ENCODE measurements around the gene CSGALNACT2. TPM values are rescaled to one million over a fixed set of nuclear protein-coding genes. Genes with fewer than 3 reads are reported as not detected.

CSGALNACT2 gene
- total and polyA plus RNA-seq, 9 of the 15 experiments (the other 6 are each of a cell fraction or from before 2014, with no cell fraction given), result 1.4 to 7.3 (median 3.5) TPM

DNA sequence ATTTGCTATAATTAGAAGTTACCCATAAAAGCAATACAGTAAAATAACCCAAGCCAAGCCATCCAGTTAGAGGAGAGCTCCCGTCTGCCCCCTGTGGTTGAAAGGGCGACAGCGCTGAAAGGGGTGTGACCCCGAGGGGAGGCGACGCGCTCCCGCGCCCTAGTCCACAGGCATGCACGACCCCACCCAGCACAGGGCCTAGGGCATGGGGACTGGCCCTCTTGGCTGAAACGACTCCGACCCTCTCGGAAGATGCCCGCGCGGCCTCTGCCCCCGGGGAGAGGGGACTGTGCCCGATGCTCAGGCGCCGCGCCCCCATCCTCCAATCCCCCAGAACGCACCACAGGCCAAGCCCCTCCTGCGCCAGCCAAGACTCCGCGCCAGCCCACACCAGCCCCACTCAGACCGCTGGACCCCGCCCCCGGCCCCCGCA lies 64.0 kb downstream of the CSGALNACT2 start (continued):
- no peak for TF ChIP-seq RUNX1 (IDR thresholded peaks at IDR 0.05; ENCODE audit: low read depth)
- no peak for TF ChIP-seq U2AF2 (optimal IDR thresholded peaks at IDR 0.05; ENCODE audit: low read depth, low read length)
- TF ChIP-seq ETV5 (CRISPR knock-in tag; IDR thresholded peaks at IDR 0.05; ENCODE audit: low read depth), result no peak
- peak; percentile 96 for TF ChIP-seq ZBTB7A (IDR thresholded peaks at IDR 0.05; ENCODE audit: borderline replicate concordance, control insufficient read depth, low read depth, low read length)
- TF ChIP-seq, protein P1, sequence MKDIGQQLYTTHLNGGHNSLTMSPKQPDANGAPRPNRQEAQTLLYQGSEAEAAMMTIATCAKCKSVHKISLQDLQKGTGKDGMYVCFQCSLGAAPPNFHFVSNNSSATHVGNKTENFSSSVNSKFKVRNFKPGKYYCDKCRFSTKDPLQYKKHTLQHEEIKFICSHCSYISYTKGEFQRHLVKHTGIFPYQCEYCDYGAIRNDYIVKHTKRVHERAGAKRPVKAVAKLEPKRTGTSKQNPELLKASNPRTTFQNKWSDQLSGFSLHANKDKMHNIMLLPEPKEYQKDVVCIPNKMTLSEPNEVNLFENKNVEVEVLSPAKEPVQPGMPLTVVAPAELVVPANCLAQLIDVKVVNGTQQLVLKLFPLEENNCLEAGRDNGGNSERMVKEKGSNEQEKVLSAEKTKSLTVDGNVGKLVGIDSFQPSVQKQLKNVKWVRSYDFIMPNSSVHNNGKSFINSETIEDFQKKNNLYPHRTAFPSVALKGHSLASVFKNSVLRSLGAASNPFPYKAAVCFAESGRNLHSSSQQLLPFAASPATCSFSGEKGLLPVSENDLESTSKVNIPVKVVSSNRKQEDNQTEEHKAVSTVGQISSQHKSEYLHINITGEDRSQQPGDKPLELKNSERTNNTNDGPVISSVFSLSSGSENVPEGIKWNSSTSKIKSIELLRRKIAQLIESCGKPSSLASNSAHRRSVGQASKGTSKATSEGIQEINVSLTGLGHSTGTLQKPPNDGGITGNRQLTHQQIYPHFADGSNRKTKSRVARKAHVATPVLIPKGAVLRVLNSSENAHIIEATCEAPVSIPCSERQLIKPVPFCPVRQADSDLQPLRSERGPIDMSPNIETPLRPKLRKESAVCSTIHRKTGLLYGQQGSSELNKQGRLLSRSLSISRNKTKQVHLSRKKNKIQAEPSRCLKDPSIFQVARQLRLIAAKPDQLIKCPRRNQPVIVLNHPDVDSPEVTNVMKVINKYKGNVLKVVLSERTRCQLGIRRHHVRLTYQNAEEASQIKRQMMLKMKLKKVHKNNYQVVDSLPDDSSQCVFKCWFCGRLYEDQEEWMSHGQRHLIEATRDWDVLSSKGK (CRISPR knock-in tag; IDR thresholded peaks at IDR 0.05), result no peak
- TF ChIP-seq, protein P2, sequence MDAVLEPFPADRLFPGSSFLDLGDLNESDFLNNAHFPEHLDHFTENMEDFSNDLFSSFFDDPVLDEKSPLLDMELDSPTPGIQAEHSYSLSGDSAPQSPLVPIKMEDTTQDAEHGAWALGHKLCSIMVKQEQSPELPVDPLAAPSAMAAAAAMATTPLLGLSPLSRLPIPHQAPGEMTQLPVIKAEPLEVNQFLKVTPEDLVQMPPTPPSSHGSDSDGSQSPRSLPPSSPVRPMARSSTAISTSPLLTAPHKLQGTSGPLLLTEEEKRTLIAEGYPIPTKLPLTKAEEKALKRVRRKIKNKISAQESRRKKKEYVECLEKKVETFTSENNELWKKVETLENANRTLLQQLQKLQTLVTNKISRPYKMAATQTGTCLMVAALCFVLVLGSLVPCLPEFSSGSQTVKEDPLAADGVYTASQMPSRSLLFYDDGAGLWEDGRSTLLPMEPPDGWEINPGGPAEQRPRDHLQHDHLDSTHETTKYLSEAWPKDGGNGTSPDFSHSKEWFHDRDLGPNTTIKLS (IDR thresholded peaks at IDR 0.05; ENCODE audit: borderline replicate concordance, low read depth), result no peak
- TF ChIP-seq, protein P3, sequence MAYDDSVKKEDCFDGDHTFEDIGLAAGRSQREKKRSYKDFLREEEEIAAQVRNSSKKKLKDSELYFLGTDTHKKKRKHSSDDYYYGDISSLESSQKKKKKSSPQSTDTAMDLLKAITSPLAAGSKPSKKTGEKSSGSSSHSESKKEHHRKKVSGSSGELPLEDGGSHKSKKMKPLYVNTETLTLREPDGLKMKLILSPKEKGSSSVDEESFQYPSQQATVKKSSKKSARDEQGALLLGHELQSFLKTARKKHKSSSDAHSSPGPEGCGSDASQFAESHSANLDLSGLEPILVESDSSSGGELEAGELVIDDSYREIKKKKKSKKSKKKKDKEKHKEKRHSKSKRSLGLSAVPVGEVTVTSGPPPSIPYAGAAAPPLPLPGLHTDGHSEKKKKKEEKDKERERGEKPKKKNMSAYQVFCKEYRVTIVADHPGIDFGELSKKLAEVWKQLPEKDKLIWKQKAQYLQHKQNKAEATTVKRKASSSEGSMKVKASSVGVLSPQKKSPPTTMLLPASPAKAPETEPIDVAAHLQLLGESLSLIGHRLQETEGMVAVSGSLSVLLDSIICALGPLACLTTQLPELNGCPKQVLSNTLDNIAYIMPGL (CRISPR knock-in tag; IDR thresholded peaks at IDR 0.05), result peak; percentile 48; the same call in 1 of the 2 replicates
- TF ChIP-seq FOS (IDR thresholded peaks at IDR 0.05; ENCODE audit: extremely low read depth, insufficient read length), result no peak
- TF ChIP-seq, protein P4, sequence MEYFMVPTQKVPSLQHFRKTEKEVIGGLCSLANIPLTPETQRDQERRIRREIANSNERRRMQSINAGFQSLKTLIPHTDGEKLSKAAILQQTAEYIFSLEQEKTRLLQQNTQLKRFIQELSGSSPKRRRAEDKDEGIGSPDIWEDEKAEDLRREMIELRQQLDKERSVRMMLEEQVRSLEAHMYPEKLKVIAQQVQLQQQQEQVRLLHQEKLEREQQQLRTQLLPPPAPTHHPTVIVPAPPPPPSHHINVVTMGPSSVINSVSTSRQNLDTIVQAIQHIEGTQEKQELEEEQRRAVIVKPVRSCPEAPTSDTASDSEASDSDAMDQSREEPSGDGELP (CRISPR knock-in tag; IDR thresholded peaks at IDR 0.05; ENCODE audit: borderline replicate concordance), result peak; percentile 64
- no peak for TF ChIP-seq SIN3B (IDR thresholded peaks at IDR 0.05; ENCODE audit: low read depth)
- no peak for TF ChIP-seq TRIM24 (IDR thresholded peaks at IDR 0.05)
- no peak for TF ChIP-seq ZSCAN29 (IDR thresholded peaks at IDR 0.05)
- no peak for TF ChIP-seq EGR1 (conservative IDR thresholded peaks at IDR 0.05)
- peak; percentile 88 for TF ChIP-seq HDAC2 (IDR thresholded peaks at IDR 0.05)
- no peak for TF ChIP-seq ZNF121 (CRISPR knock-in tag; conservative IDR thresholded peaks at IDR 0.05)
